Esophagus muscularis mucosa (tissue), 3 donors: ENCODE measurements around the gene ARSK.

Source experiments
- POLR2A ChIP-seq: fragments of 450-650 bp; IDR thresholded peaks from one replicate; pipeline ENCODE4 v1.6.1; 2017; ENCODE audit warnings: antibody characterized with exemption, moderate library complexity, mild to moderate bottlenecking, low read depth
- POLR2AphosphoS5 ChIP-seq, 2 donors: sonication (generic); formaldehyde crosslinking; IDR thresholded peaks; one replicate each; pipeline ENCODE4 v1.6.1; 2017; ENCODE audit warnings: antibody characterized with exemption in 2 of 2
- TF ChIP-seq, protein P1 (sequence below), 3 experiments: fragments of 200-600 bp in 2 of 3; fragments of 450-650 bp in 1 of 3; sonication (generic) in 2 of 3; IDR thresholded peaks; one replicate each; pipeline ENCODE4 v1.5.1; 2017 to 2019; ENCODE audit warnings: antibody characterized with exemption in 3 of 3, mild to moderate bottlenecking in 2 of 3, moderate library complexity in 1 of 3

DNA sequence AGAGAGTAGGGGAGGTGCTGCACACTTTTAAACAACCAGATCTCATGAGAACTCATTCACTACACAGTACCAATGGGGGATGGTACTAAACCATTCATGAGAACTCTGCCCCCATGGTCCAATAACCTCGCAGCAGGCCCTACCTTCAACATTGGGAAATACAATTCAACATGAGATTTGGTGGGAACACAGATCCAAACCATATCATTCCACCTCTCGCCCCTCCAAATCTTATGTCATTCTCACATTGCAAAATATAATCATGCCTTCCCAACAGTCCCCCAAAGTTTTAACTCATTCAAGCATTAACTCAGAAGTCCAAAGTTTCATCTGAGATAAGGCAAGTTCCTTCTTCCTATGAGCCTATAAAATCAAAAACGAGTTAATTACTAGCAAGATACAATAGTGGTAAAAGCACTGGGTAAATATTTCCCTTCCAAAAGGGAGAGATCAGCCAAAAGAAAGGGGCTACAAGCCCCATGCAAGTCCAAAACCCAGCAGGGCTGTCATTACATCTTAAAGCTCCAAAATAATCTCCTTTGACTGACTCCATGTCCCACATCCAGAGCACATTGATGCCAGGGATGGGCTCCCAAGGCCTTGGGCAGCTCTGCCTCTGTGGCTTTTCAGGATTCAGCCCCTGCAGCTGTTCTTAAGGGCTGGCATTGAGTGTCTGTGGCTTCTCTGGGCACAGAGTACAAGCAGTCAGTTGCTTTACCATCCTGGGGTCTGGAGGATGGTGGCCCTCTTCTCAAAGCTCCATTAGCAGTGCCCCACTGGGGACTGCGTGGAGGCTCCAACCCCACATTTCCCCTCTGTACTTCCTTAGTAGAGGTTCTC lies 73.3 kb downstream of the ARSK start:
- TF ChIP-seq, protein P1, sequence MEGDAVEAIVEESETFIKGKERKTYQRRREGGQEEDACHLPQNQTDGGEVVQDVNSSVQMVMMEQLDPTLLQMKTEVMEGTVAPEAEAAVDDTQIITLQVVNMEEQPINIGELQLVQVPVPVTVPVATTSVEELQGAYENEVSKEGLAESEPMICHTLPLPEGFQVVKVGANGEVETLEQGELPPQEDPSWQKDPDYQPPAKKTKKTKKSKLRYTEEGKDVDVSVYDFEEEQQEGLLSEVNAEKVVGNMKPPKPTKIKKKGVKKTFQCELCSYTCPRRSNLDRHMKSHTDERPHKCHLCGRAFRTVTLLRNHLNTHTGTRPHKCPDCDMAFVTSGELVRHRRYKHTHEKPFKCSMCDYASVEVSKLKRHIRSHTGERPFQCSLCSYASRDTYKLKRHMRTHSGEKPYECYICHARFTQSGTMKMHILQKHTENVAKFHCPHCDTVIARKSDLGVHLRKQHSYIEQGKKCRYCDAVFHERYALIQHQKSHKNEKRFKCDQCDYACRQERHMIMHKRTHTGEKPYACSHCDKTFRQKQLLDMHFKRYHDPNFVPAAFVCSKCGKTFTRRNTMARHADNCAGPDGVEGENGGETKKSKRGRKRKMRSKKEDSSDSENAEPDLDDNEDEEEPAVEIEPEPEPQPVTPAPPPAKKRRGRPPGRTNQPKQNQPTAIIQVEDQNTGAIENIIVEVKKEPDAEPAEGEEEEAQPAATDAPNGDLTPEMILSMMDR (IDR thresholded peaks at IDR 0.05), result no peak
- no peak for TF ChIP-seq POLR2AphosphoS5 (IDR thresholded peaks at IDR 0.05)
- no peak for TF ChIP-seq POLR2A
